Activated CD4-positive, alpha-beta T cell treated with anti-CD3 and anti-CD28 coated beads for 24 hours (primary cell): ENCODE data around the gene APOL1.
"Not testable (repeated sequence)": the region's sequence is repeated elsewhere in the genome, so short reads cannot be mapped to it uniquely, and the experiment has no call there.

ENCODE experiments used
- DNase-seq, 2 donors: peaks; one replicate each; pipeline ENCODE4 v3.0.0-alpha.2; 2020; ENCODE audit warnings: low read depth in 2 of 2

The APOL1 gene

GRCh38 chr22:36244522-36245391 lies 8.2 kb upstream of the APOL1 start:
- no peak for DNase-seq

DNA sequence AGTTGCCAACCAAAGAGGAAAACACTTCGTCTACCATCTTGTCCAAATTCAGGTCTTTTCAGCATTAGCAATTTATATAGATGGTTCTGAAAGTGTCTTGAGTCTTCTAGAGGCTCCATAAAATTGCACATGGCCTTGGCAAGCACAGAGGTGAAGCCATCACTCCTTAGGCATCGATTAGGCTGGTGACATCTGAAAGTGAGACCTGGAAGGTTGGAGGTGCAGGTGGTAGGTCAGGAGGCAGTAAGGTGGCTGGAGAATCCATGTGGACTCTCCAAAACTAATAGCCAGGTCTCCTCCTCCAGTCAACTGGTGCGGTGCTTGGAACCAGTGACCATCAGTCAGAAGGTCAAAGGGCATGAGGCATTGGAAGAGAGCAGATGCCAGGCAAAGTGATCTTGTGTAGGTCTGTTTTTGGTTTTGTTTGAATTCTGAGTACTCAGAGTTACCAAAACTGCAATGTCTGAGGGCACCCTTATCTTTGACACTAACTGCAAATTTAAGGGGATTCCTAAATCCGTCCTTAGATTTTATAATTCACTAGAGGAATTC lies 7.1 kb upstream of the APOL1 start:
- DNase-seq = no peak

DNA sequence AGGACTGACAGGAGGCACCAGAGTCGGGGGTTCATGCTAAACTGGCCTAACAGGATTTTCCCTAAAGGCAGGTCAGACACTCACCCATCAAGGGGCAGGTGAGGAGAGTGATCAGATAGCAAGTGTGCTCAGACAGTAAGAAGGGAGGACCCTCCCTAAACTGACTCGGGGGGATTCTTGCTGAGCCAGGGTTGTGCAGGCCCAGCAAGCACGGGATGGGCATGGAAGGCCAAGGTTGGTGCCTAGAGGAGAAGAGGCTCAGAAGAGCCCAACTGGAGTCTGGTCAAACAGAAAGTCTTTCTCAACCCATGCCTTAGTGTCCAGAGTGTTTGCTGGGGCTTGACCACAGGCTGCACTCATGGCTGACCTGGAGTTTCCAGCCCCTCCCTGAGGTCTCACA lies 6.2 kb upstream of the APOL1 start:
- DNase-seq = no peak

DNA sequence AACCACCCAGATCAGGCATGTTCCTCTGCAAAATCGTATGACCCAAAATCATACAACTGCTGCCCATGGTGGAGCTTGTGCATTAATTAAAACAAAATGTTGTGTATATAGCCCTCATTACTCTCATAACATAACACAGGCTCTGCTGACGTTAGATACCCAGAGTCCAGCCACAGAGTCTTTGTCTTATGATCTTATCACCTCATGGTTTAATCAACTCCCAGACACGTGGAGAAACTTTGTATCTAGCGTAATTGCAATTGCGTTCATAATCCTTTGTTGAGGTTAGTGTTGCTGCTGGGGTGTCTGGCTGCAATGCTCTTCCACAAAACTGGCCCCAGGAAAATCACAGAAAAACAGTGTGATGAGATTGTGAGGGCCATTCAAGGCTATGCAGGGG lies 5.0 kb upstream of the APOL1 start:
- DNase-seq = no peak

DNA sequence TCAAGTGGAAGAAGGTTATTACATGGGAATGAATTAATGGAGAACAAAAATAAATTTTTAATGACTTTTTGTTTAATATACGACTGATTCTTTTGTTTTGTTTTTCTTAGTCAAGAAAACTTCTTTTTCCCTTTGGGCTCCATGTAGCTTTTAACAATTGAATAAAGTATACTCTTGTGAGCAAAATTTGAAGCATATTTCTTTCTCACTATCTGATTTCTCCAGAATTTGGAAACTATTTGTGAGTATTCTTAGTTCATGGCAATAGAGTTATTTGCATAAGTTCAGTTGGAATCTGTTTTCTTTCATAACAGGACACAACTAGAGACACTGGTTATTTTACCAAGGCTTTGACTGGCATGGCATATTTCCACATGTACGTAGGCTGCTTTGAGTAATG lies 3.8 kb upstream of the APOL1 start:
- DNase-seq = no peak

- DNase-seq = not testable (repeated sequence)
Observed at GRCh38 chr22:36250292-36250960, 2.5 kb upstream of the APOL1 start.

GRCh38 chr22:36251979-36252608 lies 839 bp upstream of the APOL1 start:
- not testable (repeated sequence) for DNase-seq

GRCh38 chr22:36253523-36254490 lies 874 bp downstream of the APOL1 start:
- no peak for DNase-seq

DNA sequence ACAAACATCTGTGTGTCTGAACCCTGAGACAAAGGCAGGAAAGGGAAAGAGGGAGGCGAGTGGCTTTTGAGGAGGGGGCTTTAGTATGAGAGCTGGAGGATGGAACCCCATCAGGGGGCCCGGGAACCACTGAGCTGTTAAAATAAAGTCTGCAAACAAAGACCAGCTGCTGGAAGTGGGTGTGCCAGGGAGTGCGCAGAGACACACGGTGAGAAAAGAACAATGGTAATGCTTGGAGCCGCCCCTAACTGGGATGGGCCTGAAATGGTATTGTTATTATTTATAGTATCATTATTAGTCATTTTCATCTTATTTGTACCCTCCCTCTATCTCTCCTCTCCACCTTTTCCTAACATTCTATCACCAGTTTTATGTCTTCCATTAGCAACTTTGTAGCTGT lies 2.6 kb downstream of the APOL1 start:
- not testable (repeated sequence) for DNase-seq

GRCh38 chr22:36256478-36256877 lies 3.5 kb downstream of the APOL1 start:
- no peak for DNase-seq

- DNase-seq = no peak
Observed at GRCh38 chr22:36257308-36257707, 4.4 kb downstream of the APOL1 start.

DNA sequence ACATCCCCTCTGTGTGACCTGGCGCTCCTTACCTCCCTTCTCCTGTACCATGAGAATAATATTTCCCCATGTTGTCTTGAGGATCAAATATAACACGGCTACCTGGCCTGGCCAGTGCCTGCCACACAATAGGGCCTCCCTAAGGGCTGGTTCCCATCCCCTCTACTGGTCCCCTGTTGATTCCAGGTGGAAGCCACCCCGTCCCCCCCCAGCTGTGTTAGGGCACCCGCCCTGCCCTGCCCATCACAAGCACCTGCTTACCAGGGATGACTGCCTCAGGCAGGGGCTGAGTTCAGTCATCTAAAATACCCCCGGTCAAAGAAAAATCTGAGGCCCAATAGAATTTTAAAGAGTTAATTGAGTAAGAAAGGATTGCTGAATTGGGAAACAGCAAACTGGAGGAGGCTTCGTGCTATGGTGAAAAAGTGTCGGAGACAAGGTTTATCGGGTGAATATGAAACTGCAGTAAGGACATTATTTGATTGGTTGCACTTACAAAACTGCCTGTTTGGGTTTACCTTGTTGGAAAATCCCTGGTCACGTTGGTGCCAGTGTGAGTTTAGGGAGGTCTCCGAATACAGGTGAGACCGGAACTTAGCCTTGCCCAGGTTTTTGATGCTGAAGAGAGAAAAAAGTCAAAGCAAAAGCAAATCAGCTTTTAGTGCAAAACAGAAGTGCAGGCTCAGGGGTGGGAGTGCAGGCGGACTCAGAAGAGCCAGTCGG lies 5.2 kb downstream of the APOL1 start:
- no peak for DNase-seq

GRCh38 chr22:36258701-36259614 lies 6.0 kb downstream of the APOL1 start:
- no peak for DNase-seq

- no peak for DNase-seq
Observed at GRCh38 chr22:36259615-36260300, 6.8 kb downstream of the APOL1 start.

DNA sequence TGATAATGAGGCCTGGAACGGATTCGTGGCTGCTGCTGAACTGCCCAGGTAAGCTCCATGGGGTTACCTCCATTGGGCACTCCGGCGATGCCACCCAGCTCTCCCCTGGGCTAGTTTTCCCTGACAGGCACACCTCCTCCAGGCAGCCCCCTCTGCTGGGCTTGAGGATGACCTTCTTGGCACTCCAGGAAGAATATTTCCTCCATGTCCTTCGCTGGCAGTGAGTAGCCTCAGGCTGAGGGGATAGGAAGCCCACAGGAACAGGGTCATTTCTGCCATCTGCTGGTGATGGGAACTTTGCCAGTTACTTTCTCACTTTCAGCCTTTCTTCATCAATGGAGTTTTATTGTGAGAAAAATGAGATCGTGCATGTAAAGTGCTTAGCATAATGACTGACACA lies 8.7 kb downstream of the APOL1 start:
- not testable (repeated sequence) for DNase-seq

DNA sequence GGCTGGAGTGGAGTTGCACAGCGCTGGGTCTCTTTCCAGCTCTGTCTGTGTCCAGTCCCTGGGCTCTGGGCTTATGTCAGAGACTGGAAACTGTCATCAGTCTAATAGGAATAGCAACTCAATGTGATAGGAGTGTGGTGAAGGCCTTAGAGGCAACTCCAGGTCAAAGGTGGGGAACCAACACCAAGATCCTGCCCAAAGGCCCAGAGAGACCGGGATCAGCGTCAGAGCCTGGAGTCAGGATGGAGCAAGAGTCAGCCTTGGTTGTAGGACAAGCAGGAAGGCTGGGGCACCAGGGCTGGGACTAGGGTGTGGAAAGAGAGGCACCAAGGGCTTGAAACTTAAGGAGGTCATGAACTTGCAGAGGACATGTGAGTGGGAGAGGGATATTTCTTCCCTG lies 9.4 kb downstream of the APOL1 start:
- DNase-seq = not testable (repeated sequence)

DNA sequence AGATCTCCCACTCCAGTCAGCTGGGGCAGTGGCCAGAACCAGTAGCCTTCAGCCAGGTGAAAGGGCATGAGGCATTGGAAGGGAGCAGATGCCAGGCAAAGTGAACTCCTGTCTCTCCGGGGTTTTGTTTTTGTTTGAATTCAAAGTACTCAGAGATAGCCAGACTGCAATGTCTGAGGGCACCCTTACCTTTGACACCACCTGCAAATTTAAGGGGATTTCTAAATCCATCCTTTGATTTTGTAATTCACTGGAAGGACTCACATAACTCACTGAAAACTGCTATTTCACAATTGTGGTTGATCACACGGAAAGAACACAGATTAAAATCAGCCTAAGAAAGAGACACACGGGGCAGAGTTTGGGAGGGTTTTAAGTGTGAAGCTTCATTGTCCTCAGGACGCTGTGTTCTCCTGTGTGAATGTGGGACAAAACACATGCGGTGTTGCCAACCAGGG lies 10.3 kb downstream of the APOL1 start:
- not testable (repeated sequence) for DNase-seq

GRCh38 chr22:36263886-36264664 lies 11.1 kb downstream of the APOL1 start:
- not testable (repeated sequence) for DNase-seq
